HL-60 (cell line): ENCODE data around the gene SUPV3L1.

ENCODE experiments used
- DNase-seq, 2 experiments: peaks; one replicate each; pipeline ENCODE4 v3.0.0-alpha.2; 2010 to 2020; ENCODE audit warnings: low read depth in 1 of 2, low spot score in 1 of 2
- H3K27ac ChIP-seq: fragments of 250-450 bp; sonication (Bioruptor Pico); replicated peaks from 2 replicates; pipeline ENCODE4 v1.5.1; 2020; ENCODE audit warnings: mild to moderate bottlenecking, moderate library complexity
- H3K27me3 ChIP-seq: fragments of 250-450 bp; sonication (Bioruptor Pico); 2 replicates; pipeline ENCODE4 v1.5.1; 2021; ENCODE audit warnings: mild to moderate bottlenecking, moderate library complexity; ENCODE audit not compliant: insufficient read depth, poor library complexity, severe bottlenecking
- H3K4me3 ChIP-seq: replicated peaks from 2 replicates; pipeline ENCODE4 v1.5.1; 2011; ENCODE audit warnings: mild to moderate bottlenecking, control low read depth, low read length; ENCODE audit not compliant: insufficient read depth
- CTCF ChIP-seq: IDR thresholded peaks from one replicate; pipeline ENCODE4 v1.5.1; 2011; ENCODE audit warnings: low read length, control low read depth, inconsistent platforms; ENCODE audit not compliant: insufficient read depth
- GABPA ChIP-seq: IDR thresholded peaks from 2 replicates; pipeline ENCODE4 v1.6.1; 2012; ENCODE audit warnings: low read depth
- POLR2AphosphoS5 ChIP-seq: IDR thresholded peaks from 2 replicates; pipeline ENCODE4 v1.6.1; 2012; ENCODE audit warnings: low read depth
- REST ChIP-seq: IDR thresholded peaks from 2 replicates; pipeline ENCODE4 v1.6.1; 2012; ENCODE audit warnings: low read depth; ENCODE audit not compliant: insufficient replicate concordance
- SPI1 ChIP-seq: IDR thresholded peaks from 2 replicates; pipeline ENCODE4 v1.6.1; 2012; ENCODE audit warnings: low read depth, mild to moderate bottlenecking, borderline replicate concordance

The SUPV3L1 gene

GRCh38 chr10:69208761-69209160, 28.7 kb downstream of the SUPV3L1 start:
- H3K4me3 ChIP-seq, result no peak overlapping the region
- TF ChIP-seq GABPA, result no peak
- no peak for TF ChIP-seq CTCF
- TF ChIP-seq POLR2AphosphoS5, result no peak
- TF ChIP-seq REST, result no peak
- no peak for TF ChIP-seq SPI1
- DNase-seq, result no peak
- H3K27me3 ChIP-seq, result no peaks in the 10 kb centered on the region
- no peak overlapping the region for H3K27ac ChIP-seq

- Histone ChIP-seq H3K27ac (no peak overlapping the region), H3K4me3 (no peak overlapping the region), H3K27me3 (no peaks in the 10 kb centered on the region)
- no peak for TF ChIP-seq CTCF
- no peak for DNase-seq
These were observed 29.9 kb downstream of the SUPV3L1 start for GRCh38 chr10:69209787-69210484.

GRCh38 chr10:69211104-69211503, 31.1 kb downstream of the SUPV3L1 start:
- Histone ChIP-seq H3K27me3 (no peaks in the 10 kb centered on the region), H3K27ac (no peak overlapping the region), H3K4me3 (no peak overlapping the region)
- DNase-seq, result no peak
- TF ChIP-seq REST (no peak), POLR2AphosphoS5 (no peak), CTCF (no peak), GABPA (no peak), SPI1 (no peak)

- Histone ChIP-seq H3K4me3 (no peak overlapping the region), H3K27me3 (no peaks in the 10 kb centered on the region), H3K27ac (no peak overlapping the region)
- TF ChIP-seq CTCF, result no peak
- DNase-seq, result no peak
These were observed 31.5 kb downstream of the SUPV3L1 start for GRCh38 chr10:69211524-69211923.
